ENCODE results near the gene C1RL. TPM values are rescaled to one million over a fixed set of nuclear protein-coding genes. Genes with fewer than 3 reads are reported as not detected.

C1RL gene
- total RNA-seq, 1 experiment from 2014 or later = 43.4 TPM

DNA sequence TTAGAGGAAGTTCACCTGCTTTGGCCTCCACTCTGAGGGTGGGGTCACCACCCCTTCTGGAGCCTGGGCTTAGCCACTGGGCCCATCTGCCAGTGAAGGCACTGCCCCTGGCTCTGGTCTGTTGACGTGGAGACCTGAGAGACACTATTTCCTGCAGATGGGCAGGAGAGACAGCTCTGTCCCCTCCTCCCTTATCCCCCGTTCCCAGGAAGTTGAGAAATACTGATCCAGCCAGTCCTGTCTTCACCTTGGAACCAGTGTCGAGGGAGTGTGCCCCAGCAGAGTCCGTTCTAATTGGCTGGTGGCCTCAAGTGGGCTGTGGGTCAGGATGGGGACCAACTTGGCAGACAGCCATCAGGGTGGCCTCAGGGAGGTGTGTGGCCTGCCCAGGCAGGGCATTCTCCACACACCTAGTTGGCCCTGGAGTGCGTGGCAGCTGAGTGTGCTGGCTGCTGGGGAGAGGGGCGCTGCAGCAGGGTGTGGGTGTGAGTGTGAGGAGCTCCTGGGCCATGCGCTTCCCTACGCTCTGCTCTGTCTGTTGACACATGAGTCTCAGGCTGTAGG lies 46.5 kb upstream of the C1RL start:
- no peak overlapping the region for H3K27ac Mint-ChIP-seq (ENCODE audit: unreplicated experiment)
- no peak overlapping the region for H3K4me3 Mint-ChIP-seq (ENCODE audit: low read depth, unreplicated experiment)
- intact Hi-C loops (cut with micrococcal nuclease; ENCODE audit: unreplicated experiment) = no loop called here
- no TSS peak for BruUV-seq (replicated peaks)
- no peaks in the 10 kb centered on the region for H3K9me3 Mint-ChIP-seq (ENCODE audit: low read depth, unreplicated experiment)
- TF ChIP-seq, protein P1, sequence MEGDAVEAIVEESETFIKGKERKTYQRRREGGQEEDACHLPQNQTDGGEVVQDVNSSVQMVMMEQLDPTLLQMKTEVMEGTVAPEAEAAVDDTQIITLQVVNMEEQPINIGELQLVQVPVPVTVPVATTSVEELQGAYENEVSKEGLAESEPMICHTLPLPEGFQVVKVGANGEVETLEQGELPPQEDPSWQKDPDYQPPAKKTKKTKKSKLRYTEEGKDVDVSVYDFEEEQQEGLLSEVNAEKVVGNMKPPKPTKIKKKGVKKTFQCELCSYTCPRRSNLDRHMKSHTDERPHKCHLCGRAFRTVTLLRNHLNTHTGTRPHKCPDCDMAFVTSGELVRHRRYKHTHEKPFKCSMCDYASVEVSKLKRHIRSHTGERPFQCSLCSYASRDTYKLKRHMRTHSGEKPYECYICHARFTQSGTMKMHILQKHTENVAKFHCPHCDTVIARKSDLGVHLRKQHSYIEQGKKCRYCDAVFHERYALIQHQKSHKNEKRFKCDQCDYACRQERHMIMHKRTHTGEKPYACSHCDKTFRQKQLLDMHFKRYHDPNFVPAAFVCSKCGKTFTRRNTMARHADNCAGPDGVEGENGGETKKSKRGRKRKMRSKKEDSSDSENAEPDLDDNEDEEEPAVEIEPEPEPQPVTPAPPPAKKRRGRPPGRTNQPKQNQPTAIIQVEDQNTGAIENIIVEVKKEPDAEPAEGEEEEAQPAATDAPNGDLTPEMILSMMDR (IDR thresholded peaks at IDR 0.05; ENCODE audit: unreplicated experiment) = no peak
- peaks cover 3% of the 10 kb centered on the region for H3K27me3 Mint-ChIP-seq (ENCODE audit: unreplicated experiment)
- peaks cover 7% of the 10 kb centered on the region for H3K36me3 Mint-ChIP-seq (ENCODE audit: insufficient read depth, unreplicated experiment)
- DNase-seq = no peak
- CTCF ChIA-PET = no interaction called here
- no peaks in the 10 kb centered on the region for H3K4me1 Mint-ChIP-seq (ENCODE audit: low read depth, unreplicated experiment)

DNA sequence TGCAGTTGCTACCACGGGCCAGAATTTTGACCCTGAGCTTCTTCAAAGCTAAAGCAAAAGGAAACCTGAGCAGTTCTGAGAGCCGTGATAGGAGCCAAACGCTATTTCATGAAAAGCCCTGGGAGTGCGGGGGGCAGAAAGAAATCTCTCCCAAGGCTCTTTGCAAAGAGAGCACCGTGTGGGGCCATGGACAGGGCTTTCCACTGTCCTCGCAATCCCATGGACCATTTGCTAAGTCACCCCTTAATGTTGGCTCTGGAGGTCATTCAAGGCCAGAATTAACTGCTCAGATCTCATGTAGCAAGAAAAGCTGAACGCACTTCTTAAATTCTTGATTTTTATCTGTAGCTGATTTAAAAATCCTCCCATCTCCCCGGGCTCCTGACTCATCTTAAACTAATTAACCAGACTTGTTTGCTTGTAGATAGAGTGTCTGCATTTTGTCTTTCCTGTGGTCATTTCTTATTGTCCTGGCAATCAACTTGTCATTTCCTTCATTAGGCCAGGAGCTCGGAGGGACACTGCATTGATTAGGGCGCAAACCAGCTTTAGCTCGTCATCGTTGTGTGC lies 46.0 kb upstream of the C1RL start:
- CTCF ChIA-PET = no interaction called here
- no peaks in the 10 kb centered on the region for H3K4me1 Mint-ChIP-seq (ENCODE audit: low read depth, unreplicated experiment)
- no peak overlapping the region for H3K27ac Mint-ChIP-seq (ENCODE audit: unreplicated experiment)
- no peaks in the 10 kb centered on the region for H3K27me3 Mint-ChIP-seq (ENCODE audit: unreplicated experiment)
- H3K9me3 Mint-ChIP-seq (ENCODE audit: low read depth, unreplicated experiment) = no peaks in the 10 kb centered on the region
- H3K36me3 Mint-ChIP-seq (ENCODE audit: insufficient read depth, unreplicated experiment) = peaks cover 7% of the 10 kb centered on the region
- BruUV-seq (replicated peaks) = no TSS peak
- TF ChIP-seq, protein P1 (IDR thresholded peaks at IDR 0.05; ENCODE audit: unreplicated experiment) = no peak
- intact Hi-C loops (cut with micrococcal nuclease; ENCODE audit: unreplicated experiment) = no loop called here
- H3K4me3 Mint-ChIP-seq (ENCODE audit: low read depth, unreplicated experiment) = no peak overlapping the region
- no peak for DNase-seq

DNA sequence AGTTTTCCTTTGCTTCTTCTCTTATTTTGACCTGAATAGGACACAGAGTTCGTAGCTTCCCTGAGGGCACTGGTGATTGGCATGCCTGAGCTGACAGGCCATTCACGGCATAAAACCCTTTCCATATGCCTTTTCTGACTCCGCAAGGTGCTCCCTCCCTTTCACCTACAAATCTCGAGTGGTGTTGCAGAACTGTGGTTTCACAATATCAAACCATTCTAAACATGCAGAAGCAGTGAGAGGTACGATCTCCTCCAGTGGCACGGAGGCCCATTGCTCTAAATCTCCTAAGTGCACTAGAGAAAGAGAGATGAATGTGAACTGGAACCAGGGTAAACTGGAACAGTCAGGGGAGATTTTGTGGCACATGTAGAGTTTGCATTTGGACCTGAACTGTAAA lies 45.0 kb upstream of the C1RL start:
- H3K27me3 Mint-ChIP-seq (ENCODE audit: unreplicated experiment) = no peaks in the 10 kb centered on the region
- intact Hi-C loops (cut with micrococcal nuclease; ENCODE audit: unreplicated experiment) = no loop called here
- no peak overlapping the region for H3K4me3 Mint-ChIP-seq (ENCODE audit: low read depth, unreplicated experiment)
- no TSS peak for BruUV-seq (replicated peaks)
- H3K27ac Mint-ChIP-seq (ENCODE audit: unreplicated experiment) = no peak overlapping the region
- TF ChIP-seq, protein P1 (IDR thresholded peaks at IDR 0.05; ENCODE audit: unreplicated experiment) = no peak
- DNase-seq = no peak
- no peaks in the 10 kb centered on the region for H3K9me3 Mint-ChIP-seq (ENCODE audit: low read depth, unreplicated experiment)
- CTCF ChIA-PET = no interaction called here
- peaks cover 7% of the 10 kb centered on the region for H3K36me3 Mint-ChIP-seq (ENCODE audit: insufficient read depth, unreplicated experiment)
- no peaks in the 10 kb centered on the region for H3K4me1 Mint-ChIP-seq (ENCODE audit: low read depth, unreplicated experiment)

DNA sequence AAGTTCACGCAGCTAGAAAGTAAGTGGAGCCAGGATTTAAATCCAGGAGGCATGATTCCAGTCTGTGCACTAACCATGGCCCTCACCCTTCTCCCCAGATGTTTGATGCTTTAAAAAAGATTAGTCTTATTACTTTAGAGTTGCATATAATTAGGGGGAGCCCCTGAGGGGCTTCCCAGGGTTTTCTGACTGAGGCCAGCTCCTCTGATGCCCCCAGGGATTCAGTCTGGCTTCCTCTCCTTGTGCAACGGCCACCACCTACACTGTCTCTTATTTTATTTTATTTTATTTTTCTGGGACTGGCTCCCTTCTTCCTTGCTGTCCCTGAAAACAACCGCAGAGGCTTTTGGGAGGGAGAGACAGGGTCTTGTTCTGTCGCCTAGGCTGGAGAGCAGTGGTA lies 43.8 kb upstream of the C1RL start:
- Mint-ChIP-seq H3K4me1 (ENCODE audit: low read depth, unreplicated experiment) (no peaks in the 10 kb centered on the region), H3K27ac (ENCODE audit: unreplicated experiment) (no peak overlapping the region), H3K4me3 (ENCODE audit: low read depth, unreplicated experiment) (no peak overlapping the region), H3K27me3 (ENCODE audit: unreplicated experiment) (no peaks in the 10 kb centered on the region), H3K9me3 (ENCODE audit: low read depth, unreplicated experiment) (no peaks in the 10 kb centered on the region), H3K36me3 (ENCODE audit: insufficient read depth, unreplicated experiment) (peaks cover 7% of the 10 kb centered on the region)
- DNase-seq = no peak
- CTCF ChIA-PET = no interaction called here
- BruUV-seq (replicated peaks) = no TSS peak
- TF ChIP-seq, protein P1 (IDR thresholded peaks at IDR 0.05; ENCODE audit: unreplicated experiment) = no peak
- intact Hi-C loops (cut with micrococcal nuclease; ENCODE audit: unreplicated experiment) = no loop called here
